Tongue (tissue), 2 donors: ENCODE results near the gene ADRM1. TPM values are rescaled to one million over a fixed set of nuclear protein-coding genes. Genes with fewer than 3 reads are reported as not detected.

Experiments used
- DNase-seq: peaks from one replicate; pipeline ENCODE4 v3.0.0-alpha.2; 2015
- total RNA-seq: library from RNA; depleted of rRNA; stranded (reverse); fragments of >200 nt; gene quantifications from one replicate; pipeline ENCODE4 v1.2.3, GENCODE V29; 2014

Gene ADRM1
- total RNA-seq, 1 donor from 2014 or later, result 57.2 TPM

GRCh38 chr20:62325172-62325905 lies 22.5 kb downstream of the ADRM1 start:
- DNase-seq, result no peak

DNA sequence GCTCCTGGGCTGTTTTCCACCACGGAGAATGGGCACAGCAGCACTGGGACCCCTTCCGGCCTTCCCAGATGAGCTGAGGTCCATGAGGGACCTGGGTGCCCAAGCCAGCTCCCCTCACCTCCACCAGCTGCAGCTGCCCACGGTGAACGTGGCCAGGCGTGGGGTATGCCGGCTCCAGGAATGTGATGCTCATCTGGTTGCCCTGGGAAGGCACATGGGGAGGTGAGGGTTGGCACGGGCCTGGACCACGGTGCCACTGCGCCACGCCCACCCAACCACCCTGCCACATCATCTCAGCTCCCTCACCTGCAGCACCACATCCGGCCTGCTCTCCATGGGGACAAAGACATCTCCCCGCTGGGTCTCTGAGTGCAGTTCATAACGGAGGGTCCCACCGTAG lies 23.8 kb downstream of the ADRM1 start:
- no peak for DNase-seq

- DNase-seq, result no peak
Observed at GRCh38 chr20:62326959-62327725, 24.3 kb downstream of the ADRM1 start.

DNA sequence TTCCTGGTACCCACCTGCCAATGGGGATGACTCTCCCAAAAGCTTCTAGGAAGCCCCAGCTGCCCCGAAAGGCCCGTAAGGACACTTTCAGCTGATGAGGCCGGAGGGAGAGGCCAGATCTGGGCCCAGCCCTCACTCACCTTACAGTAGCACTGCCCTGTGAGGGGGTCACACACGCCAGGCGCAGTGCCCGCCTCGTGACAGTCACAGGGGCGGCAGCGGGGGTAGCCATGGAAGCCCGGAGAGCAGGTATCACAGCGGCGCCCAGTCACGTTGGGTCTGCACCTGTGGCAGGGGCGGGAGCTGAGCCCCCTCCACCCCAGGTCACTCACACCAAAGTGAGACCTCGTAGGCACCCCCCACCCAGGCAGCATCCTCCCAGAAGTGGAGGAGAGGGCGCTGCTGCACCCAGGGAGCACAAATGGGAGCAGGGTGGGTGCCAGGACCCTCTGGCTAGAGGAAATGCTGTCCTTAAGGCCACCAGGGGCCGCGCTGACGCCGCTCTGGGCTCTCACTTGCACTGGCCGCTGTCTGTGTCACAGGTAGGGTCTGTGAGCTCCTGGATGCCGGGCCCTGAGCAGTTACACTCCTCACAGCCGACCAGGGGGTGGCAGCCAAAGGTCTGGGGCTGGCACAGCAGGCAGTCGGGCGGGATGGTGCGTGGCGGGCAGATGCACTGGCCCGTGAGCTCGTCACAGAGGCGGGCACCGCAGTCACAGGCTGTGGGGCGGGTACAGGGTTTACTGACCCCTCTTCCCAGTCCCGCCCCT lies 25.1 kb downstream of the ADRM1 start:
- no peak for DNase-seq

- no peak for DNase-seq
Observed at GRCh38 chr20:62328684-62329388, 26.0 kb downstream of the ADRM1 start.

- no peak for DNase-seq
Observed at GRCh38 chr20:62329389-62330377, 26.9 kb downstream of the ADRM1 start.

GRCh38 chr20:62330576-62331317 lies 27.9 kb downstream of the ADRM1 start:
- DNase-seq, result no peak

DNA sequence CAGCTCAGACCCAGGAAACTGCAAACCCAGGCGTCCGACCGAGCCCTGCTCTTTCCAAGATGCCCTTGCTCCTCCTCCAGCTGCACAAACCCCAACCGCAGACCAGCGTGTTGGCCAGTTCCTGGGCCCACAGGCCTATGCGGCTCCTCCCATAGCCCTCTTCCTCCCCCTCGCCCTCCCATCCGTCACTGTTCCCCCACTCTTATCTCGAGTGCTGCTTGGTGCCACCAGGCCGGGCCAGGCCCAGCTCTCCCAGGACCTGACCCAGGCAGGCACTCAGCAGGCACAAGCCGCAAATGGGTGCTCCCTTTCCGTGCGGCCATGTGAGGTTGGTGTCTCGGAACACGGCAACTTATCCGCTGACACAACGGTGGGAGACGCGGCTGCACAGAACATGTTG lies 28.6 kb downstream of the ADRM1 start:
- no peak for DNase-seq

DNA sequence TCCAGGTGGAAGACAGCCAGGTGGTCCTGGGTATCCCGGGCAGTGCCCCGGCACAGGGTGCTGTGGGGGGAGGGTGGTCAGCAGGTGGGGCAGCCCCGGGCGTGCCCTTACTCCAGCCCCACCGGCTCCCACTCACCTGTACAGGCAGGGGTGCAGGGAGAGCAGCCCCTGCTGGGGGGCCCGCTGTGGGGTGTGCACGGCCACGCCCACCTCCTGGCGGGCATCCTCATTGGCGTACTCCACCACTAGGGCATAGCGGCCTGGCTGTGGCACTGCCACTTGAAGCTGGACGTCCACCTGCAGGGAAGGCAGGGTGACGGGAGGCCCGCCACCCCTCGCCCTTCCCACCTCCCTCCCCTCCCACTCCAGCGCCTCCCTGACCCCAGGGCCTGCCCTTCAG lies 29.6 kb downstream of the ADRM1 start:
- no peak for DNase-seq

DNA sequence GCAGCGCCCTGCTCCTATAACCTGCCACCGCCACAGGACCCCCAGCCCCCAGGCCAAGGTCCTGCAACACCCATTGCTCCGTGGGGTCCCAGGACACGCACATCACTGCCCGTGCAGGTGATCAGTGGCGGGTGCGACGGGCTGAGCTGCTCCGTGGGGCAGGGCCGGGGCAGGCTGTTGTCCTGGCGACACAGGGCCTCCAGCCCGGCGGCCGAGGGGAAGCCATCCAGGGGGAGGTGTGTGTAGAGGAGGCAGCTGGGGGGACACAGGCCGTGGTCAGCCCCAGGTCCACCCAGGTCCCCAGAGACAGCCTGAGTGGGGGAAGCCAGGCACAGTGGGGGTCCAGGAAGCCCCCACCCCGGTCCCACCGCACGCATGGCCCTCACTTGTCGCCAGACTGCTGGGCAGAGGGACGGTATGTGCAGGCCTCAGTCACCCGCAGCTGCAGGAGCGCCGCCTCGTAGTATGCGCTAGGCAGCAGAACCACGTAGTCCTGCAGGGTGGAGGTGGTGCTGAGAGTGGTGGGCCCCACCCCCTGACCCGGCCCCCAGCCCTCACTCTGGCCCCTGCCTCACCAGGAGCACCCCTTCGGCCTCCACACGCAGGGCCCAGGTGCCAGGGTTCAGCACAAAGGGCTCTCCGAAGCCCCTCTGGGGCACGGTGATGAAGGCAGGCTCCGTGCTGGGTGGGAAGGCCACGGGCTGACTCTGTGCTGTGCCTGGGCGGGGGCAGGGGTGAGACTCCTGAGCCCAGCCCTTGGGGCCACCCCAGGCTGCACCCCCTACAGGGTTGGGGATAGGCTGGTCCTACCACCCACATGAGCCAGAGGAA lies 30.4 kb downstream of the ADRM1 start:
- DNase-seq, result no peak

GRCh38 chr20:62333820-62334595 lies 31.2 kb downstream of the ADRM1 start:
- DNase-seq, result no peak

GRCh38 chr20:62334881-62335280 lies 32.1 kb downstream of the ADRM1 start:
- DNase-seq, result no peak

- DNase-seq, result no peak
Observed at GRCh38 chr20:62335532-62335931, 32.7 kb downstream of the ADRM1 start.

GRCh38 chr20:62336329-62336728 lies 33.5 kb downstream of the ADRM1 start:
- DNase-seq, result no peak

DNA sequence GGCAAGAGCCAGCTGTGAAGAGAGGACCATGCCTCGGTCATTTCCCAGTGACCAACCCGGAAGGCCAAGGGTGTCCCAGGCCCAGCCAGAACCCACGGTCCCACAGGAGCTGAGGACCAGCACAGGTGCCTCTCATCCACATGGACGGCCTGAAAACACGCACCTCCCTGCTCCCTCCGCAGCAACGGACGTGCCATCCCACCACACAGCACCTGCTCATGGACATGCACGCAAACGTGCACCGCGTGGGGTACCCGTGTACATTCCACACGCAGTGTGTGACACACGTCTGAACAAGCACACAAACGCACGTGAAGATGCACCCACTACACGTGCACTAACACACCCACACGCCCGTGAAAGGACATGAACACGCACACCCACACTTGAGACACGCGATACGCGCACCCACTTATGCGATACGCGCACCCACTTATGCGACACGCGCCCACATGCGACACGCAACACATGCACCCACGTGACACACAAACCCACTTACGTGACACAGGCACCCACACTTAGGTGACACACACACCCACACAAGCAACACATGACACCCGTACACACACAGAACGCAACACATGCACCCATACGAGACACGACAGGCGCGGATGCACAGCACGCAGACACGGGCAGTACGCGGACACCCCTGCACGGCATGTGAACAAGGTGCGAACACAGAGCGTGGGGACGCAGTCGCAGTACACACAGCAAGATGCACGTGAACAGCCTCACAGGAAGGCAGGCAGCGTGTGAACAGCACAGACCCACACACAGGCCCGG lies 34.2 kb downstream of the ADRM1 start:
- DNase-seq, result no peak

GRCh38 chr20:62337558-62338293 lies 34.9 kb downstream of the ADRM1 start:
- no peak for DNase-seq

GRCh38 chr20:62338294-62338620 lies 35.5 kb downstream of the ADRM1 start:
- DNase-seq, result no peak
